GM12872 (cell line): Measurements from ENCODE around the gene MLH3.

Experiments
- CTCF ChIP-seq: IDR thresholded peaks from 3 replicates; pipeline ENCODE4 v1.5.1; 2011; ENCODE audit warnings: low read depth, mild to moderate bottlenecking, low read length, moderate library complexity; ENCODE audit not compliant: insufficient read depth

Gene MLH3

GRCh38 chr14:75091251-75091650 lies 40.0 kb upstream of the MLH3 start:
- no peak for TF ChIP-seq CTCF

GRCh38 chr14:75090353-75090752 lies 39.1 kb upstream of the MLH3 start:
- TF ChIP-seq CTCF, result no peak

GRCh38 chr14:75088566-75089373 lies 37.5 kb upstream of the MLH3 start:
- TF ChIP-seq CTCF, result peak; percentile 74

- no peak for TF ChIP-seq CTCF
These were observed 36.9 kb upstream of the MLH3 start for GRCh38 chr14:75088153-75088552.

- TF ChIP-seq CTCF, result no peak
These were observed 33.2 kb upstream of the MLH3 start for GRCh38 chr14:75084513-75084912.

GRCh38 chr14:75083271-75083670 lies 32.0 kb upstream of the MLH3 start:
- no peak for TF ChIP-seq CTCF

GRCh38 chr14:75081660-75082229 lies 30.5 kb upstream of the MLH3 start:
- TF ChIP-seq CTCF, result no peak
